Measurements from ENCODE around the gene VAT1L.
A peak's percentile ranks its signal among the peaks of the same experiment; 100 is the strongest.

VAT1L gene

DNA sequence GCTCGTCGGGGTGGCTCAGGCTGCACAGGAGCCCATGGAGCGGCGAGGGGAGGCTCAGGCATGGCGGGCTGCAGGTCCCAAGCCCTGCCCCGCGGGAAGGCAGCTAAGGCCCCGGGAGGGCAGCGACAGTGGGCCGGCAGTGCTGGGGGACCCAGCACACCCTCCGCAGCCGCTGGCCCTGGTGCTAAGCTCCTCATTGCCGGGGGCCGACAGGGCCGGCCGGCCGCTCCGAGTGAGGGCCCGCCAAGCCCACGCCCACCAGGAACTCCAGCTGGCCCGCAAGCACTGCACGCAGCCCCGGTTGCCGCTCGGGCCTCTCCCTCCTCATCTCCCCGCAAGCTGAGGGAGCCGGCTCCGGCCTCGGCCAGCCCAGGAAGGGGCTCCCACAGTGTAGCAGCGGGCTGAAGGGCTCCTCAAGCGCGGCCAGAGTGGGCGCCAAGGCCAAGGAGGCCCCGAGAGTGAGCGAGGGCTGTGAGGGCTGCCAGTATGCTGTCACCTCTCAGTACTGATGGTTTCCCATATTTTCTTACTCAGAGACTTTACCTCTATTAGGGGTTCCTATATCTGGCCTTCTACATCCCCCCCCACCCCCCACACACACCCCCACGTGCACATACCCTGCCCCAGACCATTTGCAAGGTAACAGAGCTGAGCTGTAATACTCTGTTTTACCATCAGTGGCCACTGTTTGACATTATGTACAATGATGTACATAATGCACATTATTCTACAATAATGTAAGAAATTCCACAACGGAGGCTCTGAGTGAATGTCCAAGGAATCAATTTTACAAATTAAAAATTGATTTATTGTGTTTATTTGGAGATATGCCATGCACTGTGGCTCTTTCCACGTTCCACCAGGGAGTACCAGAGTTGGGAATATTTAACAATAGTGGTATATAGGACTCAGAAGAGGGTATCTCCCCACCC, 3.7 kb upstream of the VAT1L start:
- no peak for DNase-seq

DNA sequence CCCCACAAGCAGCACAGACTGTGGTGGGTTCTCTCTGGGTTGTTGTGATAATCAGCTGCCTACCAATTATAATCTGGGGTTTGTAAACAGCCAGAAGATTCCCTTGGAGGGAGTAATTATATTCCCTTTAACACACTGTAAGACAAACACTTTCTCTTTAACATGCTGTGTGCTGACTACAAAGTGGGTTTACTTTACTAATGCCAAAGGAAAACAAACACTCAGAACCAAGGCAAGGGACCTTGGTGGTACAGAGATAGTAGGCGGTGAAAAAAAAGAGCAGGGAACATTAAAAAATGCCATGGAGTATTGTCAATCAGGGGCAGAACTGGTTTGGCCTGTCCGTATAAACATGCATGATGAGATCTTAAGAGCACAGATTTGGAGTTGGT, 3.0 kb upstream of the VAT1L start:
- DNase-seq: no peak

DNA sequence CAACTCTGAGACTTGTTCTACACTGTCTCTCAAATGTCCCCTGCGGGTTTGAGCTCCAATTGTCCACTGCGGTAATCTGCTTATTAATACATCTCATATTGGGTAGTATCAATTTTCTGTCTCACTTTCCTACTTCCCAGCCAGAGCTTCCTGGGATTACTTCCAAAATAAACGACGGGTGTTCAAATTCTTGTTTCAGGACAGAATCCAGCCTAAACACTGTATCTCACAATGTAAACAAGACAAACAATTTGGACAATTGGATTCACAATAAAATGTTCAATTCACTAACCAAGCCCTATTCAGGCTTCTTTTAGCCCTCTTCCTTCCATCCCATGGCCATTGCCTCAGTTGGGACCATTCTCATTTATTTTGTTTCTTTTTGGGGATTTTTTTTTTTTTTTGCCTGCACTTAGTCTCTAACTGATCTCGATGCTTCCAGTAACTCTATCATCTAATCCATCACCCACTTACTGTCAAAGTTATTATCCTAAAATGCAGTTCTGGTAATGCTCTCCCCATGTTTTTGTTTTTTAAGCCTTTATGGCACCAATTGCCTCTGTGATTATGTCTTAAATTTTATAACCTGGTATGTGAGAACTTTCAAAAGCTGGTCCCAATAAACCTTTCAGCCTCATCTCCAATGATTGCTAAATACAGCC, 2.0 kb upstream of the VAT1L start:
- no peak for DNase-seq

- DNase-seq: no peak
Measured at GRCh38 chr16:77787452-77787851, 912 bp upstream of the VAT1L start.

GRCh38 chr16:77789085-77790008, 983 bp downstream of the VAT1L start:
- no peak for DNase-seq

DNA sequence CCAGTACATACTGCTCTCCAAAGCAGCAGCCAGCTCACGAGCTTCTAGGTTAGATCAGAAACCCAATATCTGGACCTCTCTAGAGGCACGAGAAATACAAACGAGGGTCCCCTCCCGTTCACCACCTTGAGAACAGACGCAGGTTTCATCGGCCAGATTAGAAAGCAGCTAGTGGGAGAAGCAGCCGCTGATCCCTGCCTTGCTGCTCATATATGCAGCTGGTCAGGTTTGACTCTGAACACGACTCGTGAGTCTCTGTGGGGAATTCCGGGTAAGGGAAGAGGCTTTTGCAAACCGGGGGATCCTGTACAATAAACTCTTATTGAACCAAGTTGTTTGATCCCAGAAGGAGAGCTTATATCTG, 1.6 kb downstream of the VAT1L start:
- no peak for DNase-seq

DNA sequence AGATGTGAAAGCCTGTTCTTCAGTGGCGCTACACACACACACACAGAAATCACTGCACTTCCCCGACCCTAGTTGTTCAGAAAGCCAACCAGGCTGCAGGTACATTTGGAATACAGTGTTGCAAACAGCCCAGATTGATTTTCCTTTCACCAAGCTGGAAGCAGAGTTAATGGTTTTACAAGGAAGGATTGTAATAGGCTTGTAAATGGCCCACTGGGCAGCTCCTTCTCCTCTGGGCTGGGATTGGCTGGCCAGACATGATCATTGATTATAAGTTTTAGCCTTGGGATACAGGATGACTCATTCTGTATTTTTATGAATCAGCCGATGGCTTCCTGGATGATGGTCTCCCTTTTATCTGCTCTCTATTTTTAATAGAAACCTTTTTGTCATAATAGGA, 2.5 kb downstream of the VAT1L start:
- no peak for DNase-seq

GRCh38 chr16:77793417-77793816, 5.1 kb downstream of the VAT1L start:
- DNase-seq: no peak

DNA sequence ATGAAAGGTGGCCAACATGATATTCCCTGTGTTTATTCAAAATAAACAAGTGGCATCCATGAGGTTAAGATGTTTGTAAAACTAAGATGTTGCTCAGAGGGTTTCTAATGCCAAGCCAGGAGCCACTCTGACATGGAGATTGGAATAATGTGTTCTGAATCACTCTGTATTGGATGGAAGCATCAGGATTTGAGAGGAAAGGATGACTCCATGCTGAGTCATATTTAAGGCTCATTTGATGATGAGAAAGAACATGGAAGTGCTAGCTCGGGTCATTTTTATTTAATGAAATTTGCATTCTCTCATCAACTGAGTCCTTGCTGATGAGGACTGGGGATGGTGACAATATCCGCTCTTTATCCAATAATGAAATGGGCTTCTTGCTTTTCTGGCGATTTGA, 6.2 kb downstream of the VAT1L start:
- no peak for DNase-seq

DNA sequence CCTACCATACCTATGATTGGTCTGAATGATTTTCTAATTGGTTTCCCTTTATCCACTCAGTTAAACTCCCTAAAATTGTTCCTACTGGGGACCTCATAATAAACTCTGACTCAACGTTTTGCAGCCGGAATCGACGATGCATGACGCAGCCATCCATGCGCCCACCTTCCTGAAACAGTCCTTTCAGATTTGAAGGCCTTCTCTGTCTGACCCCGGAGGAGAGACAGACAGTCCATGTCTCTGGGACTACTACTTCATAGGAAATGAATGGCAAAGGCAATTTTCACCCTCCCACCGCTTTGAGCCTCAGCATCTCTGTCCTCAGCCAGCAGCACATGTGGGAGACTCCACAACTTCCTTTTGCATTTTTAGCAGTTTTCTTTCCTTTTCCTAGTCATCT, 13.5 kb downstream of the VAT1L start:
- DNase-seq: no peak

DNA sequence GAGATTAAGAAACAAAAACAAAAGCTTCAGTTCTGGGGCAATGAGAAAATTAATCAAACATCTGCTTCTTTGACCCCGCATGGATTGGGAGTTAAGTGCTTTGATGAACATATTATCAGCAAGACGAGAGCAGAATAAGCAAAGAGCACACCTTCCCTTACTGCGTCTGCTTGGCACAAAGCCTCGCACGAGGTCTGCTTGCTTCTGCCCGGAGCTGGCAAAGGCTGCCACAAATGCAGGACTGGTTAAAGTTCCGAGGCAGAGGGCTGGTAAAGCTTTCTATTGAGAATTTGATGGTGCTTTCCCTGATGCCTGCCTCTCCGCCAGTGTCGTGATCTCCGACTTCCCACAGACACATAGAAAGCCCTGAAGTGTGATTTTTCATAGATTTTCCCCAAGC, 17.0 kb downstream of the VAT1L start:
- no peak for DNase-seq

DNA sequence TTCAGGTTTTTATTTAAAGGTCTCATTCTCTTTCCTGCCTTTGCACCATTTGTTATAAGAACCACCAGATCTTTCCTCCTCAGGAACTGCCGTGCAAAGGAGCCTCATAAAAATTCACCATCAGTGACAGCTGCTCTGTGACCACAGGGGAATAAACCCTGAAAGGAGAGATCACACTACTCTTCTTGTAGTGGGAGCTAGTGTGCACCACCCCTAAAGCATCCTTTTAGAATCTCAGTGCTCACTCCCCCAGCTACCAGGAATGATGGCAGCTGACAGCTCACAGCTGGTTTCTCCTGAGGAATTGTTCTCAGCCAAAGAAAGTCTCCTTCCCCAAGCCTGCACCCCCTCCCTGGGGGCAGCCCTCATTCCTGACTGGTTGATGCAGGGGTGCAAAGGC, 18.7 kb downstream of the VAT1L start:
- DNase-seq: no peak

DNA sequence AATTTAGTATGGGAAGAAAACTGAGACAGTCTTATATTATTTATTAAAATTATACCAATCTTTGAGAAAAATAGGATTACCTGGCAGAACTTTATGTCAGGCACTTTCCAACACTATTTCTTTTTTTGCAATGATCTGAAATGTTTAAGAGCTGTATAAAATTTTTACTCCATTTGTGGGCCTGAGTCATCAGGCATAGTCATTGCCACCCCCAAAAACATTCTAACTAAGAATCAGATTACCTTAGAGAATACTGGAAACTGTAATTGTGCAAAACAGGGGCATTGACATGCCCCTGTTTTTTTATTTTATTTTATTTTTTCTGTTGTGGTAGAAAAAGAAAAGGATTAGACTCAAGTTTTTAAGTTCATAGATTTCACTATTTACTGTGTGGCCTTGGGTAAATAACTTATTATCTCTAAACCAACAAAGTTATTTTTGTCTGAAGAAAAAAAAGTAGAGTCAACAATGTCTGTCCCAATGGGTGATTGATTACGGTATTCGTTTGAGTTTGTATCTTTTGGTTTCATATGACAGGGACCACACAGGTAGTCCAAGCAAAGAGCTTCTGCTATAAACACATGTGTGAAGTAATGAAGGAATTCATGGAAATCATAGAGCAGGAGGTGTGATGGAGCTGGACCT, 24.6 kb downstream of the VAT1L start:
- DNase-seq: no peak

- no peak for DNase-seq
Measured at GRCh38 chr16:77816293-77816692, 27.9 kb downstream of the VAT1L start.

GRCh38 chr16:77820340-77820739, 32.0 kb downstream of the VAT1L start:
- no peak for DNase-seq

GRCh38 chr16:77822661-77823060, 34.3 kb downstream of the VAT1L start:
- no peak for DNase-seq

DNA sequence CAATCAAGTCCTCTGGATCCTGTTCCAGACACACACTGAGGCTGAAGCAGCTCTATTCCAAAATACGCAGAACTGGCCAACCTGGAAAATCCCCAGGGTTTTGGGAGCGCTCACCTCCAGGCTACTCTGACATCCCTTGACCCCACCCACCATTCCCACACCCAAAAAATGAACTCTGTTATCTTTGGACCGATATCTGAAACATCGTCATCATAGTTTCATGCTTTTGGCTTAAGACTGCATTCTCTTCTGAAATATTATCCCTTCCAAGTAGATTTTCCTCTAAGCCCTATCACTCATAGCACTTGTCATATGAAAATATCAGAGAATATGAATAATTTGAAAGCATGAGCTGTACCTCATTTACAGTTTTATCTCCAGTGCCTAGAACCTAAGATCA, 34.7 kb downstream of the VAT1L start:
- DNase-seq: no peak

GRCh38 chr16:77825196-77825595, 36.8 kb downstream of the VAT1L start:
- DNase-seq: no peak

GRCh38 chr16:77827032-77827431, 38.7 kb downstream of the VAT1L start:
- DNase-seq: no peak

GRCh38 chr16:77833921-77834634, 45.7 kb downstream of the VAT1L start:
- no peak for DNase-seq

DNA sequence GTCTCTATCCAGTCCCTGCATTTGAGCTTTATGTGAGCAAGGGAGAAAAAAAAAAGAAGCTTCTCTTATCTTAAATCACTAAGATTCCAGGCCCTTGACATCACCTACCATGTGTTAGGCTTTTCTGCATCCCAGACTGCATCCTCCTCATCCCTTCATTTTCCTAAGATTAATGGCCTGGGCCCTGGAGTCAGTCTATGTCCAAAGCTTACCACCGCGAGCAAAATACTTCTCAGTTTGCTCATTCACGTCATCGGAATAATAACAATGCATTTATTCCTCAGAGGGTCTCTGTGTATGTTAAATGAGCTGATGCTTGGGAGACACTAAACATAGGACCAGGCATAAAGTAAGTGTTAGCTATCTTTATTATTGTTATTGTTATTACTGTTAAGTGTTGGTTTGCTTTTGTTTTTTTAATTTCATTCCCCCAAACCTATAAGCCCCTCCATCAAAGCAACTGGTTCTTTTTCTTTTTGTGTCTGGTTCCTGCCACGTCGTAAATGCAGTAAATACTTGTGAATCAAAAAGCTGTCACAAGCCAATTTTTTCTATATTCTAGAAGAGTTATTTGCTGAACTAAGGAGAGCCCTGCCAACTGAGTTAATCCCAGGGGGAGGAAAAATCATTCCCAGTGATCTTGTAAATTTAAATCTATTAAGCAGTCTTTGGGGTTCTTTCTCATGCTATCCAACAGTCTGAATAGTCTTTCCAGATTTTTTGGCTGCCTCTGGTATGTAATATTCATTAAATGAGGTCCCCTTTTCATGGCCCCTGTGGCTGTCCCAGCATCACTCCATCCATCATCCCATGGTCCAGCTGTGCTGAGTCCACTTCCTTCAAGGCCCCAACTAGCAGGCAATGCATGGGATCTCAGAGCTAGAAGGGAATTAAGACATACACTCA, 46.5 kb downstream of the VAT1L start:
- peak; percentile 77 for DNase-seq
